Sigmoid colon (tissue), 4 donors: Measurements from ENCODE around the gene ABI1.
"Not testable (repeated sequence)": the region's sequence is repeated elsewhere in the genome, so short reads cannot be mapped to it uniquely, and the experiment has no call there.

ENCODE experiments used
- CTCF ChIP-seq, 4 experiments: fragments of 450-650 bp in 3 of 4; fragments of 200-600 bp in 1 of 4; IDR thresholded peaks; one replicate each; pipeline ENCODE4 v1.5.1; 2016 to 2019; ENCODE audit warnings: antibody characterized with exemption in 4 of 4, mild to moderate bottlenecking in 3 of 4, moderate library complexity in 2 of 4
- EP300 ChIP-seq, 4 donors: sonication (generic); formaldehyde crosslinking; IDR thresholded peaks; one replicate each; pipeline ENCODE4 v1.6.1; 2017; ENCODE audit warnings: antibody characterized with exemption in 4 of 4

- not testable (repeated sequence) for TF ChIP-seq EP300, CTCF (IDR thresholded peaks at IDR 0.05)
Observed at GRCh38 chr10:26789779-26790178, 71.0 kb downstream of the ABI1 start.
